CD4-positive, alpha-beta T cell treated with Interleukin-17A for 4 hours (primary cell): ENCODE data around the gene MYCL.

ENCODE experiments used
- DNase-seq: peaks from one replicate; pipeline ENCODE4 v3.0.0-alpha.2; 2020; ENCODE audit warnings: mixed read lengths

The MYCL gene

DNA sequence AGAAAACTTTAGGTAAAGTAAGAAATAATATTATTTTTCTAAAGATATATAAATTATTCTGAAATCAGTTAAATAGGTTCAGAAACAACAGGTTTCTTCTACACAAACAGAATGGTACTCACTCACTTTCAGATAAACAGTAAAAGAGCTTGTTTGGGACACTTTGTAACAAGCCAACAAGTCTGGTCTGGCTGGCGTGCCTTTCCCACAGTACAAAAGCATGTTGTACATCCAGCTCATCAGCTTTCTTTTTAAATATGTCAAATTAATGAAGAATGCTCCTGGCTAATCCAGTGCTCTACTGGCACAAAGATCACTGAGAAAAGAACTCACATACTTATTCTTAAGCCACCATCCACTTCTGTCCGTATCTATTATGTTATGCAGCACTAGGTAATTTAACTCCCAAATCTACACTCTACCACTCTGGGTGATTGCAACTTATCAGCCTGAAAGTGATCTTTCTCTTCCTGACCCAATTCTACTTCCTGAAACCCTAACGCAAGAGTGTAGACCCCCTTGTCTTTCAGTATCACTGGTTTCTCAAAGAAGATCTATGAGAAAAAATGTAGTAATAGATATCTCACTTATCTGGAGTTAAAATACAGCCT is 51.0 kb downstream of the MYCL start:
- DNase-seq: no peak

DNA sequence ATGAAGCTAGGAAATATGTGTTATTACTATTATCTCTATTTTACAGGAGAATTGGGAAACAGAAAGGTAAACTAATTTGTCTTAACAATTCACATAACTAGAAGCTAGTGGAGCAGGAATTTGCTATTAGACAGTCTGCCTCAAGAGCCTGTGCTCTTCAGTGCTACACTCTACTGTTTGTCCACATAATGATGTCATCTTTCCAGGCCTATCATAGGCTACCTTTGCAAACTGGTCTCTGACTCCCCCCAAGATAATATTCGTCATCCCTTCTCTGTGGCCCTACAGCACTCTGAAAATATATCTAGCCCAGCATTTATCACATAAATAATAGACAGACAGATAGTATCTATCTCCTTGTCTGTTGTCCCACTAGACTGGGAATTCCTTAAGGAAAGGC is 52.5 kb downstream of the MYCL start:
- no peak for DNase-seq

DNA sequence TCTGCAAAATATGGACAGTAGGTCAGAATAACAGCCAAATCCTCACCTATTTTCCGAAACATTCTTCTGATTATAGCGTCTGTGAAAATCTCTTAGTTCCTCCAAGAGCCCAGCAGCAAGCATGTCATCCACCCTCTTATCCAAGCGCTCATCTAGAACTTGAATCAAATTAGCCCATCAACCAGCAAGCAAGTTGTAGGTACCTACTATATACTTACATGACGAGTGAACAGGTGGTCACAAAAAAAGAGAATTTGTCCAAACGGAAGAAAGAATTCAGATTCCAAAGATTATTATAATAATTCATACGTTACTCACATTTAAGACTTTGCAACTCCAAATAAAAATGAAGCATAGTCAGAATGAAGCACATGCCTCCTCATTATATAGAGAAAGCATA is 53.8 kb downstream of the MYCL start:
- DNase-seq: no peak

DNA sequence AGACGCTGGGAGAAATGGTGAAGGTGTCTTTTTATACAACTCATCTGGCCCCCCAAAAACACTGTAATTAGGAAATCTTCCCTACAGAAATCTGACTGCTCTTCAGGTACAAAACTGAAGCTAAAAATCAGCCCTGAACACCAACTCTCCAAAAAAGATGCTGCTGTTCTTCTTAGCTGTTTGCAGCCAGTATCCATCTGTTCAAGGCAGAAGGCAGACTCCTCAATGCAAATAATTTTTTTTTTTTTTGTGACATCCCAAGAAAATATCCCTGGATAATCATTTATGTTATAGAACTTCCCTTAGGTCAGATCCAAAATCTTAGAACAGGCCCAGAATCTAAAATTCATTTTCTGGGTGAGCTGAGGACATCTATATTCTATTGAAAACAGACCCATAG is 54.9 kb downstream of the MYCL start:
- no peak for DNase-seq

DNA sequence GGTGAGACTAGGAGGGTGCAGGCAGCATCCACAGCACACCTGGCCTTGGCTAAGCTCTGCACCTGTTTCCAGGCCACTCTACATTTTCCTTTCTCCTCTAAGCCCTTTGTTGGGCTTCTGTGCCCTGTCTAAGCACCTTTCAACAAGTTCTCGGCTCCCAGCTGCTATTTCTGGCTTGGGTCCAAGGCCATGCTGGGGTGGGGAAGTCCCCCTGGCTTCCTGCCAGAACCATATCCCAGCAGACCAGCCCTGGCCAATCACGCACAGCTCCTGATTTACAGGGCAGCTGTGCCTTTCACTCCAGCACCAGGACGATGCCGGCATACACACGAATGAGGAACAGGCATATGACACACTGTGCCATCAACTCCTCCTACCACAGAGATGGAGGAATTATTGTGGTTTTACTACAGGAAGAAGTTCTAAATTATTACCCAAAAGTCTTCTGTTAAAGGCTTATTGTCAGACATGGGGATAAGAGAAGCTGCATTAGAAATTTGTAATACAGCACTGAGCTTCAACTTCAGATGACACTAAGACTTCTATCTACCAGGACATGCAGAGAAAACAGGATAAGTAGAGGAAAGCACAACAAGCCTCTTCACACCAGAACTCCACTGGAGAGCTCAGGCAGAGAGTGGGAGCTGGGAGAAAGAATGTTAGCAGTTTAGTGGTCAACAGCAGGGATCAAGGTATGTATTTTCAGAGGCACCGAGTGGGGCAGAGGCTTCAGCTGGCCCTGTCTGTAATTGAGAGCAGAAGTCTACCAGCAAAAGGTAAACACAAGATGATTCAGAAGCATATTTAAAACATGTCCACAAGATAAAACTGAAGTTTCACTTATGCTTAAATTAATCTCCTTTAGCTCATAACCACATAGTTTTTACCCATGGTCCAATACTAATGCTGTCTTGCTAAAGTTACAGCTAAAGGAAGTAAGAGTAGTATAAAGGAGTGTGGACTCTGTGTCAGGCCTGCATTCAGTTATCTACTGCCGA is 55.8 kb downstream of the MYCL start:
- peak; percentile 78 for DNase-seq
